Fibroblast of skin of scalp (primary cell): ENCODE results near the gene USP8.
"Not testable (repeated sequence)": the region's sequence is repeated elsewhere in the genome, so short reads cannot be mapped to it uniquely, and the experiment has no call there.

ENCODE experiments used
- DNase-seq: peaks from one replicate; pipeline ENCODE4 v3.0.0-alpha.2; 2013

USP8 gene

DNA sequence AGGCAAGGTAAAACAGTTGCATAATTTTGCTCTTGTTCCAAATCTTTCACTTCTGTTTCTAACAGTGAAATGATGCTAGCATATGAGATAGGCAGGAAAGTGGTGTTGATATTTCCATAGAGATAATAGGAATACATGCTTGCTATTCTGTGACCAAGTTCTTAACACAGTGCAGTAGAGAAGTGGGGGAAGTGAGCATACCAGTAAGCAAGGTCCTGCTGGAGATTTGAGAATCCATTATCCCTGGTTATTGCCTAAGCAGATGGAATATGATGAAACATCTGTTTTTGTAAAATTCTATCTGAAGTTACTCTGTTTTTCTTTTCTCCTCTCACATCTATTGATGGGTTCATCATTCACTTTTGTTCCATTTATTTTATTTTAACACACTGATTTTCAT is 28.7 kb downstream of the USP8 start:
- DNase-seq: no peak

DNA sequence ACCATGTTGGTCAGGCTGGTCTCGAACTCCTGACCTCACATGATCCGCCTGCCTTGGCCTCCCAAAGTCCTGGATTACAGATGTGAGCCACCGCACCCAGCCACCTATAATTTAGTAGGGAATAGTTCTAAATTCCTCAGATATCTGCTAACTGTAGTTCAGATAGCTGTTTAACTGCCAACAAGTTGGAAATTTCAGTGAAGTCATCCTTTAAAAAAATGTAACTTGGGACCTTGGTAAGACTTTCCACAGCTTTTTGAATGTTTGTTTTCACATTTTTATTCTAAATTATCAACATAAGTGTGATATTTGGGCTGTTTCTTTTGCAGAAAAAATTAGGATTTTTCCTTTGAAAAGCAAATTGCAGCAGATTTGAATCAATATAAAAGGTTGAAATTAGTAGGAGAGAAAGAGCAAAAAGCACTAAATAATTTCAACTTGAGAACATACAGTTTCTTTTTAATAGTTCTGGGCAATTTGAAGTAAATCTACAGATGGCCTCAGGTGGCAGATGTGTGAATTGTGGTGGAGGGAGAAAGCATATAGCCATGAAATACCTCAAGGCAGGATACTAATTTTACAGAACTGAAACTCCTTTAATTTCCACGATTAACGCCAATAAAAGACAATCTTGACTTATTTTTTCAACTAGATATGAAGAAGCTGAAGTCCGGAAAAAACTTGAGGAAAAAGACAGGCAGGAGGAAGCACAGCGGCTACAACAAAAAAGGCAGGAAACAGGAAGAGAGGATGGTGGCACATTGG is 34.3 kb downstream of the USP8 start:
- peak; percentile 9 for DNase-seq

DNA sequence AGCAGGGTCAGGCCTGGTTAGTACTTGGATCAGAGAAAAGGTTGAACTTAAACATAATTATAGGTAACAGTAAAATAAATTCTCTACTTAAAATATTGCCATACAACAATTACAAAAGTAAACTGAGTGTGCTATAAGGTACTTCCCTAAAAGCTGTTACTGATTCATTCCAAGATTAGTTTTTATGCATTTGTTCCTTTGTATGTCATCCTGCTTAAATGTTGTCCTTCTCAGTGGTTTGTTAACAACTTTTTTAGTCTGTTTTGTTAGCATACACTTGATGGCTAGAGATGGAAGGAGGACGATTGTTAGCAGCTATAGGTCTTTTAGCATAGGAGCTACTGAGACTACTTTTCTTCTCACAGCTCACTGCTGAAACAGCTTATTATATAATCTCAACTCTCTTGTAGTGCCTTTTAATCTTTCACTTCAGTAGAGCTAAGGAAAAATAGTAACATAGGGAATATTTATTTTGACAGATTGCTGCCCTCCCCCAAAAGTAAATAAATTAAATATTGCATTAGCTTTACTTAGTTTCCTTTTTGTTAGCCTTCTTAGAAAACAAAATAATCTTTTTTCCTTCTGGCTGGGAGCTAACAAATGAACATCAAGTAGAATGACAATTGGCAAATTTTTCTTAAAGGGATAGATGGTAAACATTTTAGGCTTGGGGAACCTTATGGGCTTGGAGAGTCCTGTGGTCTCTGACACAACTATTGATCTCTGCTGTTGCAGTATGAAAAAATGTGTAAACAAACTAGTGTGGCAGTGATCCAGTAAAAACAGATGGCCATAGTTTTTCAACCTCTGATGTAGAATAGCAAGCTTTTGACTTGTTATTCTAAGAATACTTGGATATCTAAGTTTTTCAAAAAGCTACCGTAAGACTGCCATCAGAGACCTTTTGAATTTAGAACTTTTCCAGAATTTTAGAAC is 39.5 kb downstream of the USP8 start:
- peak; percentile 25 for DNase-seq

DNA sequence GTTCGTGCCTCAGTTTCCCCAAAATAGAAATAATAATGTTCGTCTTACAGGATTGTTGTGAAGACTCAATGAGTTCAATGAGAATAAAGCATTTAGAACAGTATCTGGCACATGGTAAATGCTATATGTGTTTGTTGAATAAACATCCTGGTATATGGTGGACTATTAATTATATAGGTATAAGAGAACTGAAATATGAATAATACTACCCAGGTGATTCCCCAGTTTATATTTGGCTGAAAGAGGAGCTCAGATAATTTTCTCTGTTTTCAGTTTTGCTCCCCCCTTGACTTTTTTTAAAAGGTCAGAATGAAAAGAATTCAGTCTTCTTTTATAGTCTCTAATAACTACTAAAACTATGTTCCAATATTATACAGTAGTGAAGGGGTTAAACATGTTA is 46.9 kb downstream of the USP8 start:
- DNase-seq: no peak

DNA sequence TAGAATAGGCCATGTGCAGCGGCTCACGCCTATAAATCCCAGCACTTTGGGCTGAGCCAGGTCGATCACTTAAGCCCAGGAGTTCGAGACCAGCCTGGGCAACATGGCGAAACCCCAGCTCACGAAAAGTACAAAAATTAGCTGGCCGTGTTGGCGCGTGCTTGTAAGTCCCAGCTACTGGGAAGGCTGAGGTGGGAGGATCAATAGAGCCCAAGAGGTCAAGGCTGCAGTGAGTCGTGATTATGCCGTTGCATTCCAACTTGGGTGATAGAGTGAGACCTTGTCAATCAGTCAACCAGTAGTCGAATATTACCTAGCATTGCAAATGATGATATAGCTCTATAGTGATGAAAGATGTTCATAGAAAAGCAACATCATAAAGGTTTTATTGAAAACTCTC is 51.9 kb downstream of the USP8 start:
- DNase-seq: no peak

DNA sequence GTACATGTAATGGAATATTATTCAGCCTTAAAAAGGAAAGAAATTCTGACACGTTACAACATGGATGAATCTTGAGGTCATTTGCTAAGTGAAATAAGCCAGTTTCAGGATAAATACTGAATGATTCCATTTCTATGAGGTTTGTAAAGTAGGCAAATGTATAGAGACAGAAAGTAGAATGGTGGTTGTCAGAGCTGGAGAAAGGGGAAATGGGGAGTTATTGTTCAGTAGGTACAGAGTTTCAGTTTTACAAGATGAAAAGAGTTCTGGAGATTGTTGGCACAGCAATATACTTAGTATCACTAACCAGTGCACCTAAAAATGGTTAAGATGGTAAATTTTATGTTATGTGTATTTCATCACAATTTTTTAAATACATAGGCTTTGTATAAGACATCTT is 60.6 kb downstream of the USP8 start:
- no peak for DNase-seq

DNA sequence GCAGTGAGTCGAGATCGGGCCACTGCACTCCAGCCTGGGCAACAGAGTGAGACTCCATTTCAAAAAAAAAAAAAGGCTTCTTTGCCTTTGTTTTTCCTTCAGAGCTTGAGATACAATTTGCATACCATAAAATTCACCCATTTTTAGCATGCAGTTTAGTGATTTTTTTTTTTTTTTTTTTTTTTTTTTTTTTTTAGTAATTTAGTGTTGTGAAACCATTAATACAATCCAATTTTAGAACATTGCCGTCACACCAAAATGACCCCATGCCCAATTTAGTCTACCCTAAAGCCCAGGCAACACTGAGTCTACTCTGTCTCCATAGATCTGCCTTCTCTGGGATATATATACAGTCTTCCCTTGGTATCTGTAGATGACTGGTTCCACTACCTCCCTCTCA is 61.2 kb downstream of the USP8 start:
- DNase-seq: no peak

DNA sequence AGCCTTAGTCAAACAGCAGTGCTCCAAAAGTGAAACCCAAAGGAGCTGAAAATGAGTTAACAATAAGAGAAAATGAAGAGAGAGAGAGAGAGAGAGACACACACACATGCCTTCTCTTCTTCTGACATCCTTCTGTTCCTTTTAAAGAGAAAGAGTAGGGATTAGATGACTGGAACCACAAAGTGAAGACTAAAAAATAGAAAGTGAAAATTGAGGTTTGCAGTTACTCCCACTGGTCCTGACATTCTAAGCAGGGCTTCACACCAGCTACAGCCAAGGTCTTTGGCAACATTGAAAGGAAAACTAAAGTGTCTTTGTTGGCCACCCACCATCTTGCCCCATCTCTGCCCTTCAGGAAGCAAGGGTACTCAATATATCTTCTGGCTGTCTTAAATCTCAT is 63.1 kb downstream of the USP8 start:
- no peak for DNase-seq

DNA sequence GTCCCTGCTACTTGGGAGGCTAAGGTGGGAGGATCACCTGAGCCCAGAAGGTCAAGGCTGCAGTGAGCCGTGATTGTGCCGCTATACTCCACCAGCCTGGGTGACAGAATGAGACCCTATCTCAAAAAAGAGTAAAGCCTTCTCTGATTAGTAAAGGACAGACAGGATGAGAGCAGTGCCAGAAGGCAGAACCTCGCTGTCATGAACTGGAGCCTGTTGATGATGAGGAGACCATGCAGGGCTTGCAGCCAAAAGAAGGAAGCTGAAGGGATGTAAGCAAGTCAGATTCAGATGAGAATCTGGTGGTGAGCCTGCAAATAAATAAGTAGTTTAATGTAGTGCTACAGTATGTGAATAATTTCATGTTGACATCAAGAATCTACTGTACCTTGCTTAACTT is 69.4 kb downstream of the USP8 start:
- no peak for DNase-seq

DNA sequence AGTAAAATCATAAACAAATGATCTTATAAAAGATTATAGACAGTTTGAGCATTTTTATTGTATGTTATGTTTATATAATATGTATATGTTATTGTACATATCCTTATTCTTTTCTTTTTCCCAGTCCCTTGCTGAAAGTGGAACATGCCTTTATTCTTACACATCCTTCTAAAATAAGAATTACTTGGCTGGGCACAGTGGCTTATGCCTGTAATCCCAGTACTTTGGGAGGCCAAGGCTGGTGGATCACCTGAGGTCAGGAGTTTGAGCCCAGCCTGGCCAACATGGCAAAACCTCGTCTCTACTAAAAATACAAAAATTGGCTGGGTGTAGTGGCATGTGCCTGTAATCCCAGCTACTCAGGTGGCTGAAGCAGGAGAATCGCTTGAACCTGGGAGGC is 70.3 kb downstream of the USP8 start:
- not testable (repeated sequence) for DNase-seq

DNA sequence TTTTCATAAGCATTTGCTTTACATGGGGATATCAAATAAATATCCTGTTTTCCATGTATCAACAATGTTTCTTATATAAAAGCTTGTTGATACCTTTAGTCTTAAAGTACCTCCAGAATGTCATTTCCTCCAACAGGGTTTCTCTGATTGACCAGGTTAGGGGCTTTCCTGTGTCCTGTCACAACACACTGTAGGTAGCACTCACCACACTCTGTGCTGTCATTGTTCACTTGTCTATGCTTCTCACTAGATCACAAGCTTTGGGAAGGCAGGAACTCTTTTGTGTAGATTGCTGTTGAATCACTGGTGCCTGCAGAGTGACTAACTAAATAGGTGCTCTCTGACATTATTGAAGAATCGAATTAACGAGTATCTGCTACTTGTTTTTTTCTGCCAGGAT is 72.5 kb downstream of the USP8 start:
- DNase-seq: no peak

DNA sequence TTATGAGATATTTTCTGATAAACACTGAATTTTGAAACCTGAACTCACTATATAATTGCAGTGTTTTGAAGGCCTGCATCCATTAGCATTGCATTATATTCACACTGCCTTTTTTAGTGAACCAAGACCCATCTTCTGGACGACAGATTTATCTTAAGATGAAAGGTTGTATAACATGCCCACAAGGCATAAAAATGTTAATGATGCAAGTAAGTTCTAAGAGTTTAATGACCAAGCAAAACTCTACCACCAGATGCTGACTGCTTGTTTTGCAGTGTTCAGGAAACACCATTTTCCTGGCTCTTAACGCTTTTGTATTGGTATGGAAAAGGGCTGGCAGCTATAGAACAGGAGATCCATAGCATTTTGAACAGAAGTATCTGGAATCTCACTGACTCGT is 76.1 kb downstream of the USP8 start:
- no peak for DNase-seq

DNA sequence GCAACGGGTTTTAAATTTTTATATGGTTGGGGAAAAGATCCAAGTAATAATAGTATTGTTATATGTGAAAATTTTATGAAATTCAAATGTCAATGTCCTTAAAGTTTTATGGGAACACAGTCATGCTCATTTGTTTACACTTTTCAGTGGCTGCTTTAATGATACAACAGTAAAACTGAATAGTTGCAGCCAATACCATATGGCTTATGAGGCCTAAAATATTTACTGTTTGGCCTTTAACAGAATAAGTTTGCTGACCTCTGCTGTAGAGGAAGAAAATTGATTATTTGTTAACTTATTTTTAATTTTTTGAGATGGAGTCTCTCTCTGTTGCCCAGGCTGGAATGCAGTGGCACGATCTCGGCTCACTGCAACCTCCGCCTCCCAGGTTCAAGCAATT is 77.6 kb downstream of the USP8 start:
- DNase-seq: no peak

DNA sequence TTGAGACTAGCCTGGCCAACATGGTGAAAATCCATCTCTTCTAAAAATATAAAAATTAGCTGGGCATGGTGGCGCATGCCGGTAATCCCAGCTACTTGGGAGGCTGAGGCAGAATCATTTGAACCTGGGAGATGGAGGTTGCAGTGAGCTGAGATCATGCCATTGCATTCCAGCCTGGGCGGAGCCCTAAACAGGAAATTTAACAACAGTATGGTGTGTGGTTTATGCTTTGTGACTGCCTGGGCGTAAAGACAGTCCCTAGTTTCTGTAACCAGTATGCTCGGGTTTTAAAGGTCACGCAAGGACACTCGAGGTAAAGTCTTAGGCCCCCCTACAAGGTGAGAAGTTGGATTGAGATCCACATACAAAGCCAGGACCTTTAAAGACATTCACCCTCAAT is 78.9 kb downstream of the USP8 start:
- no peak for DNase-seq

DNA sequence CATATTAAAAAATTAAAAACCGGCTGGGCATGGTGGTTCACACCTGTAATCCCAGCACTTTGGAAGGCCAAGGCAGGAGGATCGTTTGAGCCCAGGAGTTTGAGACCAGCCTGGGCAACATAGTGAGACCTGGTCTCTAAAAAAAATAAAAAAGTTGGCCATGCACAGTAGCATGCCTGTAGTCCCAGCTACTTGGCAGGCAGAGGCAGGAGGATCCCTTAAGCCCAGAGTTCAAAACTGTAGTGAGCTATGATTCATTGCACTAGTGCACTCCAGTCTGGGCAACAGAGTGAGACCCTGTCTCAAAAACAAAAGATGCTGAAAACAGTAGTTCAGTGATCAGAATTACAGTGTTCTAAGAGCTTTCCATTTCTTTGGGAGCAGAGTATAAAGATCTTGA is 81.5 kb downstream of the USP8 start:
- DNase-seq: not testable (repeated sequence)

DNA sequence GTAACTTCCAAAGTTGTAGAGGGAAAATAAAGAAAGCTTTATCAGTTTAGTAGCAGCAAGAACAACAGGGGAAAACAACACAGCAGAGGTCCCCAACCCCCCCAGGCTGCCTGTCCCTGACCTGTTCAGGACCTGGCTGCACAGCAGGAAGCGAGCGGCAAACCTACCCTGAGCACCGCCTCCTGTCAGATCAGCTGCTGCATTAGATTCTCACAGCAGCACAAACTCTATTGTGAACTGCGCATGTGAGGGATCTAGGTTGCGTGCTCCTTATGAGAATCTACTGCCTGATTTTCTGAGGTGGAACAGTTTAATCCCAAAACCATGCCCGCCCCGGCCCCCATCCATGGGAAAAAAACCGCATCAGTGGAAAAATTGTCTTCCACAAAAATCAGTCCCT is 81.9 kb downstream of the USP8 start:
- DNase-seq: no peak

DNA sequence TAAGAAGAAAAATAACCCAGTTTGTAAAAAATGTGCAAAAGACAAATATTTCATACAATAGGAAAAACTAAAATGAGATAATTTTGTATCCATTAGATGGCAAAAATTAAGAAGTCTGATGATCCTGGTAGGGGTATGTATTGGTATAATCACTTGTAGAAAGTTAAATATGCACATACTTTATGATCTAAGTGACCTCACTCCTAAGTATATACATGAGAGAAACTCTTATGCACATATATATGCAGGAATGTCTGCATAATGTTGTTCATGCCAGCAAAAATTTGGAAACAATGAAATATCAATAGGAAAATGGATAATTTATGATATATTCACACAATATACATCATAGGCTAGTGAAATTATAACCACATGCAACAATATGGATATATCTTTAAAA is 88.8 kb downstream of the USP8 start:
- DNase-seq: no peak

DNA sequence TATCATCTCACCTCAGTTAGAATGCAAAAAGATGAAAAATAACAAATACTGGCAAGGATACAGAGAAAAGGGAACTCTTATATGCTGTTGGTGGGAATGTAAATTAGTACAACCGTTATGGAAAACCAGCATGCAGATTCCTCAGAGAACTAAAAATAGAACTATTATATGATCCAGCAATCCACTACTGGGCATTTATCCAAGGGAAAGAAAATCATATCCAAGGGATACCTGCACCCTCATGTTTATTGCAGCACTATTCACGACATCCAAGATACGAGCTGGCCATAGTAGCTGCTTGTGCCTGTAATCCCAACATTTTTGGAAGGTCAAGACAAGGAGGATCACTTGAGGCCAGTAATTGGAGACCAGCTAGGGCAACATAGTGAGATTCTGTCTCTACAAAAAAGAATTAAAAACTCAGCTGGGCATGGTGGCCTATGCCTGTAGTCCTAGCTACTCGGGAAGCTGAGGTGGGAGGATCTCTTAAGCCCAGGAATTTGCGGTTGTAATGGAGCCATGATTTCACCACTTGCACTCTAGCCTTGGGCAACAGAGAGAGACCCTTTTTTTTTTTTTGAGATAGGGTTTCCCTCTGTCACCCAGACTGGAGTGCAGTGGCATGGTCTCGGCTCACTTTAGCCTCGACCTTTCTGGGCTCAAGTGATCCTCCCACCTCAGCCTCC is 95.7 kb downstream of the USP8 start:
- DNase-seq: peak; percentile 18

DNA sequence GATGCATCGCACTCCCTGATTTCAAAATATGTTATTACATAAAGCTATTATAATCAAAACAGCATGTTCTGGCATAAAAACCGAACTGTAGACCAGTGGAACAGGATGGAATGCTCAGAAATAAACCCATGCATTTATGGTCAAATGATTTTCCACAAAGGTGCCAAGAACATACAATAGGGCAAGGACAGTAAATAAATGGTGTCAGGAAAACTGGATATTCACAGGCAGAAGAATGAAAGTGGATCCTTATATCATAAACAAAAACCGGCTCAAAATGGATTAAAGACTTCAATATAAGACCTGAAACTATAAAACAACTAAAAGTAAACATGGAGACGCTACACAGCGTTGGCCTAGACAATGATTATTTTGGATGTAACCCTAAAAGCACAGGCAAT is 99.6 kb downstream of the USP8 start:
- peak; percentile 14 for DNase-seq

DNA sequence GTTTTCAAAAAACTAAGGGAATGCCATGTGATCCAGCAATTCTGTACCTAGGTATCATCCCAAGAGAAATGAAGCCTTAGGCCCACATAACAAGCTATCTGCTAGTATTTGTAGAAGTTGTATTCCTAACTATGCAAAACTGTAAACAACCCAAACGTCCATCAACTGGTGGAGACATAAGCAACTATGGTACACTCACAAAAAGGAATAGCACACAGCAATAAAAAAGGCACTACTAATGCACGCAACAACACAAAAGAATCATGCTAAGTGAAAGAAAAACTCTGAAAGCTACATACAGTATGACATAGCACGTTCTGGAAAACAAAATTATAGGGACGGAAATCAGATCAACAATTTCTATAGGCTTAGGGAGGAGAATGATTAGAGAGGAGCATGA is 107.0 kb downstream of the USP8 start:
- no peak for DNase-seq

DNA sequence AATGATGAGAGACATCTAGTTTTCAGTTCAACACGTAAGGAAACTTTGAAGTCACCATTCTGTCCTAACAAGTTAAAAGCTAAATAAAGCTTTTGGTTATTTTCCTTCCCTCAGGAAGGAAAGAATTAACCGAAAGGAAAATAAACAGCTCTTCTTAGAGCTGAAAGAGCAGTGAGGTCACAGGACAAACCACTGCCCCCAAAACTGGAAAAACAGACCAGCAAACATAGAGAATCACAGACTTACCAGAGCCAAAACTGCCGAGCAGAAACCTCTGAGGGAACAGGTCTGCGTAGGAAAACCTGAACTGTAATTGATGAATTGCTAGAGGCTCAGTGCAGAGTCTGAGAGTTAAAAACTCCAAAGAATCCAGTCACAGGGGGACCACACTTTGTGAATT is 107.6 kb downstream of the USP8 start:
- no peak for DNase-seq

DNA sequence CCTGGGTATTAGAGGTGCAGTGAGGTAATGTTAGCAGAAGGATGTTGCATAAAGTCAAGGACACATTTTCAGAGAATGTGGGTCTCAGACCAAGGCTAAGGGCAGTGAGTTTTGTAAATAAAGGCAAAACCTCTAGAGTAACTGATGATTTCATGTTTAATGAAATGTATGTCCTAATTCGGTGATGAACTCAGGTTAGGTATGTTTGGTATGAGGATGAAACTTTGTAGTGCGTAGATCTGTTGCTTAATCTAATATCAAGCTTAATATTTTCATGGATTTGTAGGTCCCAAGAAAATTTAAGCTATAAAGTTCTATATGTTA is 118.6 kb downstream of the USP8 start:
- DNase-seq: peak; percentile 33

DNA sequence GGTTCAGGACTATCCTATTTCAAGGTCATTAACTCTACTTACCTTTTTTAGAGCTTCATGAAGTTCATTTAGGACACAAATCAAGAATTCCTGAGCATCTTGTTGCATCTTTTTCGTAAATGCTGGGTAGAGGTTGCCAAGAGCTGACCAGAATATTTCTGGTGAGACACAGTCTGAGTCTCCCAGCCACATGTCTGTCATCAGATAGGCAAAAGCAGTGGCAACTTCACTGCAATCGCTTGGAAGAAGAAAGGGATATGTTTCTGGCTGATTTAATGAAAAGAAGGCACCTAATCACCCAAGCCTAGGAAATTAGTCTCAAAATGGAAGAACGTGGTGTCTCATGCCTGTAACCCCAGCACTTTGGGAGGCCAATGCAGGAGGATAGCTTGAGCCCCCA is 119.4 kb downstream of the USP8 start:
- peak; percentile 37 for DNase-seq

DNA sequence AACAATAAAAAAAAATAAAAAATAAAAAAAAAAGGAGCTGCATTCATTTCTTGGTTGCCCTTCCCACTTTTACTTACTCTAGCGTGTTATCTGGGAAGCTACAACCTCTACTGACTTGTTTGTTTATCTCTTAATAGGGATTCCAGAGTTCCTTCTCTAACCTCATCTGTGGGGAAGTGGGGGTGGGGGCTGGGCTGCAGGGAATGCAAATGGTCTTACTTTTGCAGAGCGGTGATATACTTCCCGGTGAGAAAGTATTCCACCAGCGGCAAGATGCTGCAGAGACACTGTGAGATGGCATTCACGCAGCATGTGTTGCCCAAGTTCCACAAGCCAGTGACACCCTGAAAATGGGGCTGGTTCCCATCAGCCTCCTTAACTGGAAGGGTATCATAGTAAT is 120.2 kb downstream of the USP8 start:
- DNase-seq: no peak
